ENCODE data around the gene MLPH. TPM values are rescaled to one million over a fixed set of nuclear protein-coding genes. Genes with fewer than 3 reads are reported as not detected.
A peak's percentile ranks its signal among the peaks of the same experiment; 100 is the strongest.

The MLPH gene
- total and polyA plus RNA-seq, 7 donors, result 0.91 to 7.8 (median 2.4) TPM

DNA sequence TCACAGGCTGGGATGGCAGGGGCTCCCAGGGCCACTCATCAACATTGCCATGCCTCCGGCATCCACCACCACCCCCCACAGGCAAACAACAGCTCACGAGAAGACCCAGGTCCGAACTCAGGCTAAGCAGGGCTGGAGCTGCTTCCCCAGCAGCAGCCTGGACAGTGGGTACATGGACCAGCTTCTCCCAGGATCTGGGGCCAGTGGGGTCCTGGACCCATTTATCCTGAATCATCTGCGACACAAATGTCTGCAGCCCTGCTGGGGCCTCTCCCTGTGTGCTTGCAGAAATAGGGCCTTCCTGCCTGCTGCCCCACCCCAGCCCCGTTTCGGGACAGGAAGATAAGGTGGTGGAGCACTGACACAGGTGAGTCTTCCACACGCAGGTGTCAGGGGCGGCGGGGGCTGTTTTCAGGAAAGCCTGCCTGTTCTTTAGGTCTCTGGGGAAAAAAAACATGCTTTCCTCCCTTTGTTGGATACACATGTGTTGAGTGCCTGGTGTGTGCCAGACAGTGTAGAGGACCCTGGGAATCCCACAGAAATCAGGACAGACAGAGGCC is 83.8 kb downstream of the MLPH start:
- no peak for DNase-seq
- H3K27ac ChIP-seq, result no peak overlapping the region
- H3K4me3 ChIP-seq, result no peak overlapping the region
- no peaks in the 10 kb centered on the region for H3K36me3 ChIP-seq (ENCODE audit: insufficient read depth in 1 of 2, low read depth in 1 of 2)
- no peaks in the 10 kb centered on the region for H3K27me3 ChIP-seq (ENCODE audit: insufficient read depth in 3 of 3, low read length in 2 of 3)
- WGBS, 3 donors, result 88 to 92% (median 91%) methylated on average over 9 of the region's 9 CpGs
- intact Hi-C loops (cut with DNase I), result no loop called here
- no peaks in the 10 kb centered on the region for H3K9me3 ChIP-seq
- TF ChIP-seq, protein P1, sequence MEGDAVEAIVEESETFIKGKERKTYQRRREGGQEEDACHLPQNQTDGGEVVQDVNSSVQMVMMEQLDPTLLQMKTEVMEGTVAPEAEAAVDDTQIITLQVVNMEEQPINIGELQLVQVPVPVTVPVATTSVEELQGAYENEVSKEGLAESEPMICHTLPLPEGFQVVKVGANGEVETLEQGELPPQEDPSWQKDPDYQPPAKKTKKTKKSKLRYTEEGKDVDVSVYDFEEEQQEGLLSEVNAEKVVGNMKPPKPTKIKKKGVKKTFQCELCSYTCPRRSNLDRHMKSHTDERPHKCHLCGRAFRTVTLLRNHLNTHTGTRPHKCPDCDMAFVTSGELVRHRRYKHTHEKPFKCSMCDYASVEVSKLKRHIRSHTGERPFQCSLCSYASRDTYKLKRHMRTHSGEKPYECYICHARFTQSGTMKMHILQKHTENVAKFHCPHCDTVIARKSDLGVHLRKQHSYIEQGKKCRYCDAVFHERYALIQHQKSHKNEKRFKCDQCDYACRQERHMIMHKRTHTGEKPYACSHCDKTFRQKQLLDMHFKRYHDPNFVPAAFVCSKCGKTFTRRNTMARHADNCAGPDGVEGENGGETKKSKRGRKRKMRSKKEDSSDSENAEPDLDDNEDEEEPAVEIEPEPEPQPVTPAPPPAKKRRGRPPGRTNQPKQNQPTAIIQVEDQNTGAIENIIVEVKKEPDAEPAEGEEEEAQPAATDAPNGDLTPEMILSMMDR (IDR thresholded peaks at IDR 0.05), result no peak
- H3K4me1 ChIP-seq, result peaks cover 3% of the 10 kb centered on the region
- no peak for ATAC-seq

DNA sequence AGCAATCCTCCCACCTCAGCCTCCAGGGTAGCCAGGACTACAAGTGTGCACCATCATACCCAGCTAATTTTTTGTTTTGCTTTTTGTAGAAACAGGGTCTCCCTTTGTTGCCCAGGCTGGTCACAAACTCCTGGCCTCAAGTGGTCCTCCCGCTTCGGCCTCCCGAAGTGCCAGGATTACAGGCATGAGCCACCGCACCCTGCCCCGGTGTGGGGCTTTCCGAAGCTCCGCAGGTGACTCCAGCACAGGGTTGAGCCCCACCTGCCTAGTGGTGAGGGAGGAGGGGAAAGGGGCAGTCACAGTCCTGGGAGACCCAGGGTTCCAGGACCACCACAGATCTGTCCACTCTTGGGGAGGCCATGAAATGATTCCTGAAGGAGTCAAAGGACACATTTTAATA is 84.5 kb downstream of the MLPH start:
- H3K36me3 ChIP-seq (ENCODE audit: insufficient read depth in 1 of 2, low read depth in 1 of 2), result no peaks in the 10 kb centered on the region
- ATAC-seq, result peak in 3 of 4 donors; percentile 4 to 8 (median 4)
- TF ChIP-seq, protein P1 (IDR thresholded peaks at IDR 0.05), result no peak
- no peak overlapping the region for H3K27ac ChIP-seq
- H3K4me3 ChIP-seq, result no peak overlapping the region
- H3K9me3 ChIP-seq, result no peaks in the 10 kb centered on the region
- DNase-seq, result no peak
- intact Hi-C loops (cut with DNase I), result no loop called here
- 81 to 97% (median 95%) methylated on average over 6 to 7 of the region's 7 CpGs for WGBS, 3 donors
- H3K4me1 ChIP-seq, result peaks cover 3% of the 10 kb centered on the region
- no peaks in the 10 kb centered on the region for H3K27me3 ChIP-seq (ENCODE audit: insufficient read depth in 3 of 3, low read length in 2 of 3)

DNA sequence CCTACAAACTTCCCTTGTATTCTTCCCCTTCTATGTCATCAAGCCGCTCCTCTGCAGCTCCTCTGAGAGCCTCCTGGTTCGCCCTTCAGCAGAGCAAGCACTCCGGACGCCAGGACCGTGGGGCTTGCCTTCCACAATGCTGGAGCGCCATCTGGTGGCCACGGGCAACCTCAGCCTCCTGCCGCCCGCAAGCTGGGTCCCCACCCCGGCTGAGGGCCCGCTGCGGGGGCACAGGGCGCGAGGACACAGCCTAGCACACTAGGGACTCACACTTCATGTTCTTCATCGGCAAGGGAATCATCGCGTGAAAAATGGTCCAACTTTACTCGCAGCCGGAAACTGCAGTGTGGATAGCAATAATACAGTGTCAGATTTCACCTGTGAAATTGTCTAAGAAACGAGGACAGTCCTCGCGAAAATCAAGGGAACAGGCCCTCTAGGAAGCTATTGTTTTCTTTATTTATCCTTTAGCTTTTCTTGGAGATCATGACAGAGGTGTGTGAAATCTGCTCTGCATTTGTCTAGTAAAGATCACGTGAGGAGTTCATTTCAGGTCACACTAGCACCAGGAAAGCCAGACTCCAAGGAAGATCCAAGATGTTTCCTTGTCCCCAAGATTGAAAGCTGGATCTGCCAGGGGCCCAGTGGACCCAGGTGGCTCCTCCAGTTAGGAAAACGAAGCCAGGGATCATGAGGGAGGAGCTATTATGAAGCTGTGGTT is 85.1 kb downstream of the MLPH start:
- TF ChIP-seq, protein P1 (IDR thresholded peaks at IDR 0.05), result peak; percentile 100
- Histone ChIP-seq H3K27ac (no peak overlapping the region), H3K9me3 (no peaks in the 10 kb centered on the region), H3K36me3 (ENCODE audit: insufficient read depth in 1 of 2, low read depth in 1 of 2) (no peaks in the 10 kb centered on the region), H3K4me1 (peaks cover 3% of the 10 kb centered on the region), H3K4me3 (peak overlapping the region; percentile 43), H3K27me3 (ENCODE audit: insufficient read depth in 3 of 3, low read length in 2 of 3) (no peaks in the 10 kb centered on the region)
- WGBS, 3 donors, result 3 to 7% (median 3%) methylated on average over 24 of the region's 24 CpGs
- intact Hi-C loops (cut with DNase I), result loop anchor here (1.0 to 2.0 kb wide), 2 partner anchors 60 to 479 kb away; no protein-coding TSS in a partner anchor
- peak; percentile 92 to 96 for DNase-seq
- peak; percentile 93 to 97 (median 94) for ATAC-seq

DNA sequence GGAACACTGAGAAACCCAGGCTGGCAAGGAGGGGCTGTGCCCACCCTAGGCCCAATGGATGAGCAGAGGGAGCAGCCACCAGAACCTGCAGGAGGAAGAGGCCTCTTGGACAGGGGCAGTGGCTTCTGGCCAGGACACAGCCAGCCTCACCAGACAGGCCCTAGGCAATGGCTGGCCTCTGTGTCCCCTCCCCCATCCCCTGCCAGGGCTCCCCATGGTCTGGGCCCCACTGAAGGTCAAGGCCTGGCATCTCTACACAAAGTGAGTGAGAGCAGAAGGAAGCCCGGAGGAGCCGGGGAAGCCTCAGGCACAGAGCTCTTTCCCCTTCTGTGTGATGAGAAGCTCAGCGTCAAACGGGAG is 85.7 kb downstream of the MLPH start:
- intact Hi-C loops (cut with DNase I), result loop anchor here (1.0 to 2.0 kb wide), 2 partner anchors 60 to 480 kb away; no protein-coding TSS in a partner anchor
- ATAC-seq, result peak in 2 of 4 donors; percentile 12 to 14

More for the DNA sequence above, 85.7 kb downstream of the MLPH start:
- Histone ChIP-seq H3K9me3 (no peaks in the 10 kb centered on the region), H3K4me3 (no peak overlapping the region), H3K27me3 (ENCODE audit: insufficient read depth in 3 of 3, low read length in 2 of 3) (no peaks in the 10 kb centered on the region), H3K4me1 (peaks cover 3% of the 10 kb centered on the region), H3K27ac (no peak overlapping the region), H3K36me3 (ENCODE audit: insufficient read depth in 1 of 2, low read depth in 1 of 2) (no peaks in the 10 kb centered on the region)
- 81 to 87% (median 86%) methylated on average over 4 of the region's 4 CpGs for WGBS, 3 donors
- TF ChIP-seq, protein P1 (IDR thresholded peaks at IDR 0.05), result no peak
- DNase-seq, result no peak

Measured in psoas muscle (tissue), 8 donors.